Activated CD8-positive, alpha-beta memory T cell treated with anti-CD3 and anti-CD28 coated beads, Interleukin-2, amount 50 U/mL, for 1 hour (primary cell): ENCODE data around the gene KIAA2012.

Experiments used
- DNase-seq: peaks from one replicate; pipeline ENCODE4 v3.0.0-alpha.2; 2020; ENCODE audit errors: extremely low read depth

KIAA2012 gene

GRCh38 chr2:202043475-202043874 lies 29.6 kb upstream of the KIAA2012 start:
- no peak for DNase-seq

GRCh38 chr2:202044777-202045176 lies 28.3 kb upstream of the KIAA2012 start:
- DNase-seq: no peak

- no peak for DNase-seq
Measured at GRCh38 chr2:202046572-202046971, 26.5 kb upstream of the KIAA2012 start.

GRCh38 chr2:202049092-202049728 lies 23.8 kb upstream of the KIAA2012 start:
- DNase-seq: no peak

GRCh38 chr2:202049840-202050239 lies 23.2 kb upstream of the KIAA2012 start:
- no peak for DNase-seq

GRCh38 chr2:202050652-202051051 lies 22.4 kb upstream of the KIAA2012 start:
- DNase-seq: no peak

GRCh38 chr2:202051499-202052161 lies 21.4 kb upstream of the KIAA2012 start:
- no peak for DNase-seq

GRCh38 chr2:202052235-202052634 lies 20.8 kb upstream of the KIAA2012 start:
- no peak for DNase-seq

- no peak for DNase-seq
Measured at GRCh38 chr2:202054679-202055078, 18.4 kb upstream of the KIAA2012 start.

GRCh38 chr2:202056611-202057010 lies 16.4 kb upstream of the KIAA2012 start:
- no peak for DNase-seq

GRCh38 chr2:202060218-202060617 lies 12.8 kb upstream of the KIAA2012 start:
- no peak for DNase-seq

GRCh38 chr2:202061695-202062094 lies 11.4 kb upstream of the KIAA2012 start:
- no peak for DNase-seq

- no peak for DNase-seq
Measured at GRCh38 chr2:202064171-202064880, 8.7 kb upstream of the KIAA2012 start.

- no peak for DNase-seq
Measured at GRCh38 chr2:202064881-202065230, 8.2 kb upstream of the KIAA2012 start.

GRCh38 chr2:202065876-202066275 lies 7.2 kb upstream of the KIAA2012 start:
- DNase-seq: no peak

- no peak for DNase-seq
Measured at GRCh38 chr2:202066875-202067274, 6.2 kb upstream of the KIAA2012 start.

GRCh38 chr2:202067589-202067988 lies 5.5 kb upstream of the KIAA2012 start:
- no peak for DNase-seq

GRCh38 chr2:202069170-202070067 lies 3.6 kb upstream of the KIAA2012 start:
- no peak for DNase-seq

GRCh38 chr2:202071107-202071506 lies 1.9 kb upstream of the KIAA2012 start:
- no peak for DNase-seq

- DNase-seq: no peak
Measured at GRCh38 chr2:202072226-202072625, 829 bp upstream of the KIAA2012 start.

- no peak for DNase-seq
Measured at GRCh38 chr2:202074324-202074723, 1.3 kb downstream of the KIAA2012 start.

GRCh38 chr2:202079310-202079709 lies 6.3 kb downstream of the KIAA2012 start:
- no peak for DNase-seq
